Measurements from ENCODE around the gene TBC1D10B. TPM values are rescaled to one million over a fixed set of nuclear protein-coding genes. Genes with fewer than 3 reads are reported as not detected.
A peak's percentile ranks its signal among the peaks of the same experiment; 100 is the strongest.

TBC1D10B gene
- total RNA-seq, 1 donor = 38.0 TPM

DNA sequence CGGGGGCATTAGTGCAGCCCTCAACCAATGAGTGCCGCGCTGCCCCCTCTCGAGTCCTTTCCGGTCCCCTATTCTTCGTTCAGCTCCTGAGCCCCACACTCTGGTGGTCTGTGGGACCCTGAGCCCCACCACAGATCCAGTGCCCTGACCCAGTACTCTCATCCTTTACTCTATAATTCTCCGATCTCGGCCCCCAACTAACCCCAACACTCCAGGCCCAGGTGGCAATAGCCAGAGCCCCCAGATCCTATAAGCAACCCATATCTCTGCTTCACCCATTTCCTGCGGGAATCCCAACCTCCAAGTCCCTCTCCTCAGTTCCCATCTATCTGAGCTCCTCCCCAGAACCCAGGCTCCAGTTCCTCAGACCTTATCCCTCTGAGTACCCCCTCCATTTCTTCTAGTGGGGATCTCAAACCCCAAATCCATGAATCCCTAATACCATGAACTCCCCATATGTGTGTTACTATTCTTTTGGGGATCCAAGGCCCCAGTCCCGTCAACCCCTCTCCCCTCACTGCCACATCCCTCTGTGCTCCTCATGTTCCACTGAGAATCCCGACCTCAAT is 1.0 kb upstream of the TBC1D10B start:
- no peak for DNase-seq (ENCODE audit: low read depth)
- H3K4me3 ChIP-seq (ENCODE audit: low read depth, low read length) = peak overlapping the region; percentile 73
- TF ChIP-seq, protein P1, sequence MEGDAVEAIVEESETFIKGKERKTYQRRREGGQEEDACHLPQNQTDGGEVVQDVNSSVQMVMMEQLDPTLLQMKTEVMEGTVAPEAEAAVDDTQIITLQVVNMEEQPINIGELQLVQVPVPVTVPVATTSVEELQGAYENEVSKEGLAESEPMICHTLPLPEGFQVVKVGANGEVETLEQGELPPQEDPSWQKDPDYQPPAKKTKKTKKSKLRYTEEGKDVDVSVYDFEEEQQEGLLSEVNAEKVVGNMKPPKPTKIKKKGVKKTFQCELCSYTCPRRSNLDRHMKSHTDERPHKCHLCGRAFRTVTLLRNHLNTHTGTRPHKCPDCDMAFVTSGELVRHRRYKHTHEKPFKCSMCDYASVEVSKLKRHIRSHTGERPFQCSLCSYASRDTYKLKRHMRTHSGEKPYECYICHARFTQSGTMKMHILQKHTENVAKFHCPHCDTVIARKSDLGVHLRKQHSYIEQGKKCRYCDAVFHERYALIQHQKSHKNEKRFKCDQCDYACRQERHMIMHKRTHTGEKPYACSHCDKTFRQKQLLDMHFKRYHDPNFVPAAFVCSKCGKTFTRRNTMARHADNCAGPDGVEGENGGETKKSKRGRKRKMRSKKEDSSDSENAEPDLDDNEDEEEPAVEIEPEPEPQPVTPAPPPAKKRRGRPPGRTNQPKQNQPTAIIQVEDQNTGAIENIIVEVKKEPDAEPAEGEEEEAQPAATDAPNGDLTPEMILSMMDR (IDR thresholded peaks at IDR 0.05; ENCODE audit: insufficient read depth, low read length) = no peak

DNA sequence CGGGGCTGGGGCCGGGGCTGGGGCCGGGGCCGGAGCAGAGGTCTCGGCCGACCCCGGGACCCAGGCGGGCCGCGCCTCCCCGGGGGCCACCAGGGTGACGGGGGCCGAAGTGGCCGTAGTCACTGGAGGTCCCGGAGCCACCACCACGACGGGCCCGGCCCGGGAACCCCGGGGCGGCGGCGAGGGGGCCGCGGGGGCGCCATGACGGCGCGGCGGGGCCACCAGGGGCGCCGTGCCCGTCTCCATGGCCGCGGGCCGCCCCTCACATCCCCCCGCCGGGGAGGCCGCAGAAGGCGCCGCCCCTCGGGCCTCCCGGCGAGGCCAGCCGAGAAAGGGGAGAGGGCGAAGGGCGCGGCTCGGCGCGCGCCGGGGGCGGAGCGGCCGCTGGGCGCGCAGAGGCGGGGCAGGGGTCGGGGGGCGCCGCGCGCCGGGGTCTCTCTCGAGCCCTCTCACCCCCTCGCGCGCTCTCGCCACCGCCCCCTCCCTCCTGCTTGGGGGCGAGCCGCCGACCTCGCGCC is 297 bp downstream of the TBC1D10B start:
- TF ChIP-seq, protein P1 (IDR thresholded peaks at IDR 0.05; ENCODE audit: insufficient read depth, low read length) = no peak
- no peak for DNase-seq (ENCODE audit: low read depth)
- H3K4me3 ChIP-seq (ENCODE audit: low read depth, low read length) = peak overlapping the region; percentile 93

DNA sequence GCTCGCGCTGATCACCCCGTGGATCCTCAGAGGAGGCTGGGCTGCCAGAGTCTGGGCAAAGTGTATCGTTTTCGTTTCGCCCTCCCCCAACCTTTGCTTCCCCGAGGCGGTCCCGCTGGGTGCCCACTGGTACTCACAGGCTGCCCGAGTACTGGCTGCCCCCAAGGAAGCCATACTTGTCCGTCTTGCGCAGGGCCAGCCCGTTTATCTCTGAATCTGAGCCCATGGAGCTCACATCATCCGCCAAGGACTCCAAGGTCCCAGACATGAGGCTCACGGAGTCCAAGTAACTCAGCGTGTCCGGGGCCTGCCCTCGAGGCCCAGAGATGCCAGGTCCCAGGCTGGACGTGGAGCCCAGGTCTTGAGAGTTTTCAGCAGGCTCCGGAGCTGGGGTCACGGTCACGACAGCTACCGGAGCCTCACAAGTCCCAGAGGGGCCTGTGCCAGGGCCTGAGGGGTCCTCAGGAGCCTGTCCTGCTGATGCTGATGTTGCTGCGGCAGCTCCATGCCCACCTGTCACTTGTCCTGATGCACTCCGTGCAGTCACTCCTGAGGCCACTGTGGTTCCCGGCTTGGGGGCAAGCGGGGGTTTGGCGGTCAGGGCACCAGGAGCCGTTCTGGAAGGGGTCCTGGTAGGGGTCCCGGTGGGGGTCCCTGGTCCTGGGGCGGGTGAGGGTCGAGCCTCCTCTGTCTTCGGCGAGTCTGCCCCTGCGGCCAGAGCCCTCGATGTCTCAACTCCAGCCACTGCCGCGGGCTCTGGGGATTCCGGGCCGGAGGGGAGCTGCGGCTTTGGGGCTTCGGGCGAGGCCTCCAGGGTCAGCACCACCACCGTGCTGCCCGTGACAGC is 980 bp downstream of the TBC1D10B start:
- no peak for DNase-seq (ENCODE audit: low read depth)
- TF ChIP-seq, protein P1 (IDR thresholded peaks at IDR 0.05; ENCODE audit: insufficient read depth, low read length) = no peak
- peak overlapping the region; percentile 93 for H3K4me3 ChIP-seq (ENCODE audit: low read depth, low read length)

DNA sequence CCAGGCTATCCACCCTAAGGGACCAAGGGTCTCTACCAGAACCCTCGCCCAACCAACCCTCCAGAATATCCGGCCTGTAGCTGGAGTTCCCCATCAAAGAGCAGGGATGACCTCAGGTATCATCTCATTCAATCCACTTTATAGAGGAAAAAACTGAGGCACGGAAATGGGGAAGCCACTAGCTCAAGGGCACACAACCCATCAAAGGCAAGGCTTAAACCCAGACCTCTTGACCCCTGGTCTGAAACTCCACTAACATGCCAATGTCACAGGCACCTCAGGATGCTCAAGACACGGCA is 1.6 kb downstream of the TBC1D10B start:
- TF ChIP-seq, protein P1 (IDR thresholded peaks at IDR 0.05; ENCODE audit: insufficient read depth, low read length) = no peak
- DNase-seq (ENCODE audit: low read depth) = no peak
- H3K4me3 ChIP-seq (ENCODE audit: low read depth, low read length) = peak overlapping the region; percentile 93

DNA sequence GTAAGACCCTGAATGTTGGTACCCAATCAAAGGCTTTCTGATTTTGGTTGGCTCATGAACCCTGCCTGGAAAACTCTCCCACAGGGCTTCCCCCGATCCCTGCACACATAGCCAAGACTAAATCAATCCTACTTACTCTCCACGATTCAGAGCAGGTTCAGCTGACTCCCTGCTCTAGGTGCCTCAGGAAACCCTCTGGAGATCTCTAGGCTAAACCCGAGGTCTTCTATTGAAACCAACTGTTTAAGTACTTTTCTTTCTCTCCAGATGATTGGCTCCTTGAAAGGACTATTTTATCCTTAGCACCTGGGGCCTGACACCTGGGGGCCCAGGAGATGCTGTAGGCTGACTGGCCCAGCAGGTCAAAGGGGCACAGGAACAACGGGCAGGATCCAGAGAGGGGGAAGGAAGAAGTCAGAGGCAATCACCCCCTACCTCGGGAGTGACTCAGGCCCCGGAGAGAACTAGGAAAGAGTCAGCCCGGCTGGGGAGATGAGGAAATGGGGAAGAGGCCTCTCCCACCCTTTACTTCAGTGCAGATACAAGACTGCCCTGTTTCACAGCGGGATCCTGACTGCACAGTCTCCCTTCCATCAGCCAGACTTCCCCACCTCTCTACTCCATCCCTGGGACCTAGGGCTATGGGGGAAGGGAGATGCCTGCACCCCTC is 2.0 kb downstream of the TBC1D10B start:
- TF ChIP-seq, protein P1 (IDR thresholded peaks at IDR 0.05; ENCODE audit: insufficient read depth, low read length) = no peak
- peak; percentile 54 for DNase-seq (ENCODE audit: low read depth)
- peak overlapping the region; percentile 93 for H3K4me3 ChIP-seq (ENCODE audit: low read depth, low read length)

DNA sequence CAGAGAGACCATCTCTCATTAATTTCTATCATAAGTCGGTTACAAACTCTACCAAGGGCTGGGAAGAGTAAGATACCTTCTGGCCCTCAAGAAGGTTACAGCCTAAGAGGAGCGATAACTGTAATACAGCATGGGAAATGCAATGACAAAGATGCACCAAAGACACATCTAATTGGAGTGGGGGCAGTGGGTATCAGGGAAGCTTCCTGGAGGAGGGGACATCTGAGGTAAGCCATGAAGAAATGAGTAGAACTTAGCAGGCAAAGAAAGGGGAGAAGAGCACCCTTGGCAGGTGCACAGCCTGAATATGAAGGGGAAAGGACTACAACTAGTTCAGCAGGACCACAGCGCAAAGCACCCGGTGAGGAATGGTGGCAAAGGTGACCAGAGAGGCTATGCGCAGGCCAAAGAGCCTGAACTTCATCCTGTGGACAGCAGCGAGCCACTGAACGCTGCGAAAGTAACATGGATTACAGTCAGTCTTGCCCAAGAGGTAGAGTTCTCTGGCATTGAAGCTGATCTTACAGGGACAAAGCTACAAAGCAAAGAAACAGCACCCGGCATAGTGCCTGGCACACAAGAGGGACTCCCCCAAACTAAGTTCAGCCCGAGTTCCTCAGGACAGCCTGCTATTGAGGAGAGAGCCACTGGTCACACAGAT is 2.8 kb downstream of the TBC1D10B start:
- H3K4me3 ChIP-seq (ENCODE audit: low read depth, low read length) = peak overlapping the region; percentile 93
- TF ChIP-seq, protein P1 (IDR thresholded peaks at IDR 0.05; ENCODE audit: insufficient read depth, low read length) = no peak
- no peak for DNase-seq (ENCODE audit: low read depth)

Measured in fibroblast of the aortic adventitia (primary cell).